ENCODE data around the gene LYVE1. TPM values are rescaled to one million over a fixed set of nuclear protein-coding genes. Genes with fewer than 3 reads are reported as not detected.

Gene LYVE1
- total RNA-seq, 1 experiment from 2014 or later: 0.11 TPM

- Histone ChIP-seq H3K4me3 (ENCODE audit: low read depth, low read length, poor library complexity, severe bottlenecking) (no peak overlapping the region), H3K36me3 (ENCODE audit: insufficient read depth, low read length, poor library complexity, severe bottlenecking) (no peaks in the 10 kb centered on the region), H3K4me1 (ENCODE audit: insufficient read depth, low read length, poor library complexity, severe bottlenecking) (peaks cover 10% of the 10 kb centered on the region), H3K9me3 (ENCODE audit: low read depth, low read length, poor library complexity, severe bottlenecking) (no peaks in the 10 kb centered on the region), H3K27me3 (replicated peaks; ENCODE audit: insufficient read depth, low read depth, low read length, poor library complexity) (no peaks in the 10 kb centered on the region), H3K27ac (ENCODE audit: low read depth, low read length, poor library complexity, severe bottlenecking) (no peak overlapping the region)
- TF ChIP-seq EZH2 (IDR thresholded peaks at IDR 0.05; ENCODE audit: borderline replicate concordance, low read depth, low read length, poor library complexity, severe bottlenecking): no peak
- TF ChIP-seq CTCF (conservative IDR thresholded peaks at IDR 0.05; ENCODE audit: low read depth, low read length): no peak
- no peak for DNase-seq (ENCODE audit: low spot score)
- intact Hi-C loops (cut with micrococcal nuclease; ENCODE audit: unreplicated experiment): no loop called here
- ChIA-PET CTCF (no interaction called here), POLR2A (ENCODE audit: low non-redundant PET) (no interaction called here)
- no TSS peak for BruUV-seq (replicated peaks)
These were observed 12.2 kb upstream of the LYVE1 start for GRCh38 chr11:10580623-10581022.

GRCh38 chr11:10579700-10580099 lies 11.2 kb upstream of the LYVE1 start:
- peaks cover 8% of the 10 kb centered on the region for H3K4me1 ChIP-seq (ENCODE audit: insufficient read depth, low read length, poor library complexity, severe bottlenecking)
- ChIA-PET POLR2A (ENCODE audit: low non-redundant PET) (no interaction called here), CTCF (no interaction called here)
- no peak for TF ChIP-seq CTCF (conservative IDR thresholded peaks at IDR 0.05; ENCODE audit: low read depth, low read length)
- no peak for TF ChIP-seq EZH2 (IDR thresholded peaks at IDR 0.05; ENCODE audit: borderline replicate concordance, low read depth, low read length, poor library complexity, severe bottlenecking)
- no peaks in the 10 kb centered on the region for H3K27me3 ChIP-seq (replicated peaks; ENCODE audit: insufficient read depth, low read depth, low read length, poor library complexity)
- H3K36me3 ChIP-seq (ENCODE audit: insufficient read depth, low read length, poor library complexity, severe bottlenecking): no peaks in the 10 kb centered on the region
- no peaks in the 10 kb centered on the region for H3K9me3 ChIP-seq (ENCODE audit: low read depth, low read length, poor library complexity, severe bottlenecking)
- DNase-seq (ENCODE audit: low spot score): no peak
- intact Hi-C loops (cut with micrococcal nuclease; ENCODE audit: unreplicated experiment): no loop called here
- H3K4me3 ChIP-seq (ENCODE audit: low read depth, low read length, poor library complexity, severe bottlenecking): no peak overlapping the region
- no TSS peak for BruUV-seq (replicated peaks)
- H3K27ac ChIP-seq (ENCODE audit: low read depth, low read length, poor library complexity, severe bottlenecking): no peak overlapping the region

GRCh38 chr11:10576035-10576398 lies 7.6 kb upstream of the LYVE1 start:
- BruUV-seq (replicated peaks): no TSS peak
- POLR2A ChIA-PET (ENCODE audit: low non-redundant PET): no interaction called here

More at GRCh38 chr11:10576035-10576398, 7.6 kb upstream of the LYVE1 start:
- H3K36me3 ChIP-seq (ENCODE audit: insufficient read depth, low read length, poor library complexity, severe bottlenecking): no peaks in the 10 kb centered on the region
- no peak for DNase-seq (ENCODE audit: low spot score)
- H3K9me3 ChIP-seq (ENCODE audit: low read depth, low read length, poor library complexity, severe bottlenecking): no peaks in the 10 kb centered on the region
- H3K27me3 ChIP-seq (replicated peaks; ENCODE audit: insufficient read depth, low read depth, low read length, poor library complexity): no peaks in the 10 kb centered on the region
- no peaks in the 10 kb centered on the region for H3K4me1 ChIP-seq (ENCODE audit: insufficient read depth, low read length, poor library complexity, severe bottlenecking)
- TF ChIP-seq CTCF (conservative IDR thresholded peaks at IDR 0.05; ENCODE audit: low read depth, low read length): no peak
- TF ChIP-seq EZH2 (IDR thresholded peaks at IDR 0.05; ENCODE audit: borderline replicate concordance, low read depth, low read length, poor library complexity, severe bottlenecking): no peak
- H3K27ac ChIP-seq (ENCODE audit: low read depth, low read length, poor library complexity, severe bottlenecking): no peak overlapping the region
- no peak overlapping the region for H3K4me3 ChIP-seq (ENCODE audit: low read depth, low read length, poor library complexity, severe bottlenecking)
- intact Hi-C loops (cut with micrococcal nuclease; ENCODE audit: unreplicated experiment): no loop called here
- CTCF ChIA-PET: no interaction called here

Measured in A673 (cell line).